Tibial artery (tissue), 4 donors: Measurements from ENCODE around the gene CEP290.

Source experiments
- DNase-seq, 2 donors: peaks; one replicate each; pipeline ENCODE4 v3.0.0-alpha.2; 2019
- H3K27ac ChIP-seq, 2 donors: fragments of 200-600 bp; sonication (generic) in 1 of 2; 1 replicate in 1 of 2; 2 replicates in 1 of 2; pipeline ENCODE4 v1.5.1; 2018 to 2019; ENCODE audit warnings: mild to moderate bottlenecking in 1 of 2
- H3K27me3 ChIP-seq, 2 donors: fragments of 200-600 bp; sonication (generic) in 1 of 2; one replicate each; pipeline versions ENCODE4 v1.5.1 to v1.6.0; 2016 to 2019
- H3K36me3 ChIP-seq, 3 donors: fragments of 200-600 bp; sonication (generic) in 2 of 3; one replicate each; pipeline ENCODE4 v1.5.1; 2016 to 2019; ENCODE audit warnings: mild to moderate bottlenecking in 2 of 3
- H3K4me1 ChIP-seq, 4 donors: fragments of 200-600 bp; sonication (generic) in 2 of 4; 1 replicate in 3 of 4; 2 replicates in 1 of 4; pipeline ENCODE4 v1.5.1; 2016 to 2019
- H3K4me3 ChIP-seq, 2 donors: fragments of 200-600 bp; sonication (generic) in 1 of 2; 1 replicate in 1 of 2; 2 replicates in 1 of 2; pipeline ENCODE4 v1.5.1; 2018 to 2019; ENCODE audit warnings: mild to moderate bottlenecking in 2 of 2
- H3K9me3 ChIP-seq, 3 donors: fragments of 200-600 bp; sonication (generic) in 1 of 3; one replicate each; pipeline ENCODE4 v1.5.1; 2016 to 2019
- CTCF ChIP-seq, 2 experiments: fragments of 200-600 bp in 1 of 2; fragments of 450-650 bp in 1 of 2; IDR thresholded peaks; one replicate each; pipeline ENCODE4 v1.5.1; 2017 to 2019; ENCODE audit warnings: antibody characterized with exemption in 2 of 2, mild to moderate bottlenecking in 1 of 2, moderate library complexity in 1 of 2
- intact Hi-C: fragments of 100-400 bp; cut with DNase I; formaldehyde crosslinking; loops from one replicate; pipeline ENCODE4 v1.15.0; 2023; ENCODE audit warnings: low total_unique reads

The CEP290 gene

GRCh38 chr12:88172844-88173407 lies 31.0 kb upstream of the CEP290 start:
- Histone ChIP-seq H3K4me3 (no peak overlapping the region), H3K27ac (no peak overlapping the region), H3K4me1 (no peaks in the 10 kb centered on the region), H3K27me3 (no peaks in the 10 kb centered on the region), H3K36me3 (peaks cover 48 to 64% (median 50%) of the 10 kb centered on the region in 3 donors), H3K9me3 (no peaks in the 10 kb centered on the region)
- TF ChIP-seq CTCF (IDR thresholded peaks at IDR 0.05): no peak
- intact Hi-C loops: no loop called here
- DNase-seq: no peak

- Histone ChIP-seq H3K27ac (no peak overlapping the region), H3K36me3 (peaks cover 22 to 54% (median 34%) of the 10 kb centered on the region in 3 donors), H3K4me1 (no peaks in the 10 kb centered on the region), H3K4me3 (no peak overlapping the region), H3K27me3 (no peaks in the 10 kb centered on the region), H3K9me3 (no peaks in the 10 kb centered on the region)
- no peak for TF ChIP-seq CTCF (IDR thresholded peaks at IDR 0.05)
- intact Hi-C loops: loop anchor here (10.0 kb wide), 1 partner anchor 63 kb away; no protein-coding TSS in a partner anchor
- DNase-seq: no peak
These were observed 25.5 kb upstream of the CEP290 start for GRCh38 chr12:88167384-88167783.

GRCh38 chr12:88166179-88166578 lies 24.3 kb upstream of the CEP290 start:
- intact Hi-C loops: loop anchor here (10.0 kb wide), 1 partner anchor 61 kb away; no protein-coding TSS in a partner anchor
- peaks cover 24 to 52% (median 37%) of the 10 kb centered on the region in 3 donors for H3K36me3 ChIP-seq
- no peaks in the 10 kb centered on the region for H3K27me3 ChIP-seq
- H3K4me3 ChIP-seq: no peak overlapping the region
- H3K27ac ChIP-seq: no peak overlapping the region
- TF ChIP-seq CTCF (IDR thresholded peaks at IDR 0.05): no peak
- no peaks in the 10 kb centered on the region for H3K9me3 ChIP-seq
- DNase-seq: no peak
- H3K4me1 ChIP-seq: no peaks in the 10 kb centered on the region

- no peak overlapping the region for H3K27ac ChIP-seq
- H3K36me3 ChIP-seq: peaks cover 35 to 53% (median 48%) of the 10 kb centered on the region in 3 donors
- no peak for DNase-seq
- intact Hi-C loops: loop anchor here (10.0 kb wide), 1 partner anchor 59 kb away; no protein-coding TSS in a partner anchor
- TF ChIP-seq CTCF (IDR thresholded peaks at IDR 0.05): no peak
- H3K4me3 ChIP-seq: no peak overlapping the region
- no peaks in the 10 kb centered on the region for H3K4me1 ChIP-seq
- no peaks in the 10 kb centered on the region for H3K27me3 ChIP-seq
- H3K9me3 ChIP-seq: no peaks in the 10 kb centered on the region
These were observed 21.5 kb upstream of the CEP290 start for GRCh38 chr12:88163371-88163770.

- no peak for TF ChIP-seq CTCF (IDR thresholded peaks at IDR 0.05)
- H3K4me3 ChIP-seq: no peak overlapping the region
- no peaks in the 10 kb centered on the region for H3K9me3 ChIP-seq
- DNase-seq: no peak
- no peak overlapping the region for H3K27ac ChIP-seq
- H3K27me3 ChIP-seq: no peaks in the 10 kb centered on the region
- H3K4me1 ChIP-seq: no peaks in the 10 kb centered on the region
- peaks cover 12 to 19% (median 18%) of the 10 kb centered on the region in 3 donors for H3K36me3 ChIP-seq
- intact Hi-C loops: no loop called here
These were observed 14.3 kb upstream of the CEP290 start for GRCh38 chr12:88156075-88156654.
